Nephron (organoid): ENCODE data around the gene TGM3.

Experiments used
- H3K27ac Mint-ChIP-seq, 3 experiments: 2 replicates each; pipeline ENCODE4 v1.8.0; 2020; ENCODE audit warnings: mixed read lengths in 3 of 3, mild to moderate bottlenecking in 2 of 3, moderate library complexity in 1 of 3
- H3K27me3 Mint-ChIP-seq: 2 replicates; pipeline ENCODE4 v1.8.0; 2021; ENCODE audit warnings: low read depth, mild to moderate bottlenecking, moderate library complexity, mixed read lengths
- H3K36me3 Mint-ChIP-seq: 2 replicates; pipeline ENCODE4 v1.8.0; 2020; ENCODE audit warnings: low read depth, mixed read lengths
- H3K4me1 Mint-ChIP-seq: 2 replicates; pipeline ENCODE4 v1.8.0; 2020; ENCODE audit warnings: mixed read lengths
- H3K4me3 Mint-ChIP-seq, 3 experiments: 2 replicates each; pipeline ENCODE4 v1.8.0; 2020; ENCODE audit warnings: mild to moderate bottlenecking in 3 of 3, mixed read lengths in 3 of 3, moderate library complexity in 2 of 3
- H3K9me3 Mint-ChIP-seq: 2 replicates; pipeline ENCODE4 v1.8.0; 2020; ENCODE audit warnings: mixed read lengths
- TF ChIP-seq, protein P1 (sequence below), 3 experiments: fragments of 200-600 bp; sonication (generic); IDR thresholded peaks; one replicate each; pipeline ENCODE4 v1.5.0; 2021; ENCODE audit warnings: antibody characterized with exemption in 3 of 3; ENCODE audit not compliant: unreplicated experiment in 3 of 3

Gene TGM3

DNA sequence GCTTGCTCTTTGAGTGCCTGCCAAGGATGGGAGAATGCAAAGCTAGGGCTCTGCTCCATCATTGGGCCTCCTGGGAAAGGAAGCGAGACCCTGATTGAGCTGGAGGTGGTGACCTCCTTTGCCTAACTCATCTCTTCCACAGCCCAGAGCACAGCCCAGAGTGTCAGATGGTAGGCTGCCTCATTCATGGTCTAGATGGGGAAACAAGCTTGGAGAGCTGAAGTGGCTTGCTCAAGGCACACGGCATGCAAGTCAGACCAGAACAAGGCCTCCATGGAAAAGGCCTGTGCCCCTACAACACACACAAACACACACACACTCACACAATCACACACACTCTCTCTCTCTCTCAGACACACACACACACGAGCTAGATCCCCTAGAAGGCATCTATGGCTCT lies 17.5 kb downstream of the TGM3 start:
- Mint-ChIP-seq H3K9me3 (no peaks in the 10 kb centered on the region), H3K4me1 (no peaks in the 10 kb centered on the region), H3K4me3 (no peak overlapping the region), H3K36me3 (no peaks in the 10 kb centered on the region), H3K27me3 (no peaks in the 10 kb centered on the region), H3K27ac (no peak overlapping the region)
- TF ChIP-seq, protein P1, sequence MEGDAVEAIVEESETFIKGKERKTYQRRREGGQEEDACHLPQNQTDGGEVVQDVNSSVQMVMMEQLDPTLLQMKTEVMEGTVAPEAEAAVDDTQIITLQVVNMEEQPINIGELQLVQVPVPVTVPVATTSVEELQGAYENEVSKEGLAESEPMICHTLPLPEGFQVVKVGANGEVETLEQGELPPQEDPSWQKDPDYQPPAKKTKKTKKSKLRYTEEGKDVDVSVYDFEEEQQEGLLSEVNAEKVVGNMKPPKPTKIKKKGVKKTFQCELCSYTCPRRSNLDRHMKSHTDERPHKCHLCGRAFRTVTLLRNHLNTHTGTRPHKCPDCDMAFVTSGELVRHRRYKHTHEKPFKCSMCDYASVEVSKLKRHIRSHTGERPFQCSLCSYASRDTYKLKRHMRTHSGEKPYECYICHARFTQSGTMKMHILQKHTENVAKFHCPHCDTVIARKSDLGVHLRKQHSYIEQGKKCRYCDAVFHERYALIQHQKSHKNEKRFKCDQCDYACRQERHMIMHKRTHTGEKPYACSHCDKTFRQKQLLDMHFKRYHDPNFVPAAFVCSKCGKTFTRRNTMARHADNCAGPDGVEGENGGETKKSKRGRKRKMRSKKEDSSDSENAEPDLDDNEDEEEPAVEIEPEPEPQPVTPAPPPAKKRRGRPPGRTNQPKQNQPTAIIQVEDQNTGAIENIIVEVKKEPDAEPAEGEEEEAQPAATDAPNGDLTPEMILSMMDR (IDR thresholded peaks at IDR 0.05; ENCODE audit: unreplicated experiment in 3 of 3): no peak

DNA sequence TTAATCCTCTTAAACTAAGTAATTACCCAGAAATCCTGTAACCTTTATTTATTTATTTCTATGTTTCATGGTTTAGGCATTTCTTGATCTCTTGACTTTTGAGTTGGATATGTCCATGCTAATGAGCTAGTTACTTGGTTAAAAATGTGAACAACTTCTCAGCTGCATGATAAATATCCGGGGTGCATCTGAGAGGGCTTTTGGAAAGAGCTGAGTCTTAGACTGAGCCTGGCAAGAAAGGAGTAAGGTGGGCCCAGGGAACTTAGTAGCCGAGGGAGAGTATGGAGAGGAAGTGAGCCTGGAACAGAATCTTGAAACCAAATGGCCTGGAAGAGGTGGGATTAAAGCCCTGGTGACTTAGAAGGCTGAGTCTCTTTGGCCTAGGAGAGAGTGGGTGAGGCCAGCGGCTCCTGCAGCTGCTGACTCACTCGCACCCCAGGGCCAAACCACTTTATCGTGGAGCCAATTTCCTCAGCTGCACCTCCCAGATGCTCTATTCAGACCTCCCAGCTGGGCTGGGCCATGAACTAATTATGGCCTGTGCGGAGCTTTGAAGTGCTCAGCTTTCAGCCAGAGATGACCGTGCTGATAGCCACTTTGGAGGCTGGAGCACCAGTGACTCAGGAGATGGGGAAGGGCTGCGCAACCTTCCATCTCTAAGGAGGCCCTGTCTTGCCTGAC lies 19.1 kb downstream of the TGM3 start:
- Mint-ChIP-seq H3K9me3 (no peaks in the 10 kb centered on the region), H3K4me1 (no peaks in the 10 kb centered on the region), H3K27me3 (no peaks in the 10 kb centered on the region), H3K36me3 (no peaks in the 10 kb centered on the region), H3K27ac (no peak overlapping the region), H3K4me3 (no peak overlapping the region)
- TF ChIP-seq, protein P1 (IDR thresholded peaks at IDR 0.05; ENCODE audit: unreplicated experiment in 3 of 3): no peak

DNA sequence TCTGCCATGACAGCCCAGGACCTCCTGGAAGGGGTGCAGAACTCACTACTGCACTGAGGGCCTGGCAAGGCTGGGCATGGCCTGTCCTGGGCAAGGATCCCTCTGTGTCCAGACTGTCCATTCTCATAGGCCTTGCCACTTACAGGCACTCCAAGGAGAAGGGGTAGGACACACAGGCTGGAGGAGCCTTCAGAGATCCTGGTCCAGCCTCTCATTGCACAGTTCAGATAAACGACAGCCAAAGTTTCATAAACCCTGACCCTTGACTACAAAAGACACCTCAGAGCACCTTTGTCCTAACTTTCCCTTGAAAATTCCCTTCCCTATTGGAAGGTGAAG lies 19.6 kb downstream of the TGM3 start:
- Mint-ChIP-seq H3K9me3 (no peaks in the 10 kb centered on the region), H3K27me3 (no peaks in the 10 kb centered on the region), H3K27ac (no peak overlapping the region), H3K4me1 (no peaks in the 10 kb centered on the region), H3K4me3 (no peak overlapping the region), H3K36me3 (no peaks in the 10 kb centered on the region)
- TF ChIP-seq, protein P1 (IDR thresholded peaks at IDR 0.05; ENCODE audit: unreplicated experiment in 3 of 3): no peak

DNA sequence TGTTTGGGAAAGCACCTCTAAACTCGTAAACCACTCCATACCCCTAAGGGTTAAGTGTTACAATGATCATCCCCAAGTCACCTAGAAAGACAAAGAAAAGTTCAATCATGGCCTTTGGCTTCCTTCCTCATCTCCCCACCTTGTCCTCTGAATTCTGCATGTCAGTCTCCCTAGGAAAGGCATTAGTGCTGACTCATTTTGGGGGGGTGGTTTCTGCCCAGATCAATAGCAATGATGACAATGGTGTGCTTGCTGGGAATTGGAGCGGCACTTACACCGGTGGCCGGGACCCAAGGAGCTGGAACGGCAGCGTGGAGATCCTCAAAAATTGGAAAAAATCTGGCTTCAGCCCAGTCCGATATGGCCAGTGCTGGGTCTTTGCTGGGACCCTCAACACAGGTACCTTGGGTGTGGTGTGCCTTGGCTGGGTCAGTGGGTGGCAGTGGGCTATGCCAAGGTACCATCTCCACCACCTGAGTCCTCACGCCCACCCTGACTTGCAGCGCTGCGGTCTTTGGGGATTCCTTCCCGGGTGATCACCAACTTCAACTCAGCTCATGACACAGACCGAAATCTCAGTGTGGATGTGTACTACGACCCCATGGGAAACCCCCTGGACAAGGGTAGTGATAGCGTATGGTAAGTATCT lies 21.2 kb downstream of the TGM3 start:
- Mint-ChIP-seq H3K4me1 (no peaks in the 10 kb centered on the region), H3K4me3 (no peak overlapping the region), H3K9me3 (no peaks in the 10 kb centered on the region), H3K36me3 (no peaks in the 10 kb centered on the region), H3K27ac (no peak overlapping the region), H3K27me3 (peaks cover 4% of the 10 kb centered on the region)
- TF ChIP-seq, protein P1 (IDR thresholded peaks at IDR 0.05; ENCODE audit: unreplicated experiment in 3 of 3): no peak

DNA sequence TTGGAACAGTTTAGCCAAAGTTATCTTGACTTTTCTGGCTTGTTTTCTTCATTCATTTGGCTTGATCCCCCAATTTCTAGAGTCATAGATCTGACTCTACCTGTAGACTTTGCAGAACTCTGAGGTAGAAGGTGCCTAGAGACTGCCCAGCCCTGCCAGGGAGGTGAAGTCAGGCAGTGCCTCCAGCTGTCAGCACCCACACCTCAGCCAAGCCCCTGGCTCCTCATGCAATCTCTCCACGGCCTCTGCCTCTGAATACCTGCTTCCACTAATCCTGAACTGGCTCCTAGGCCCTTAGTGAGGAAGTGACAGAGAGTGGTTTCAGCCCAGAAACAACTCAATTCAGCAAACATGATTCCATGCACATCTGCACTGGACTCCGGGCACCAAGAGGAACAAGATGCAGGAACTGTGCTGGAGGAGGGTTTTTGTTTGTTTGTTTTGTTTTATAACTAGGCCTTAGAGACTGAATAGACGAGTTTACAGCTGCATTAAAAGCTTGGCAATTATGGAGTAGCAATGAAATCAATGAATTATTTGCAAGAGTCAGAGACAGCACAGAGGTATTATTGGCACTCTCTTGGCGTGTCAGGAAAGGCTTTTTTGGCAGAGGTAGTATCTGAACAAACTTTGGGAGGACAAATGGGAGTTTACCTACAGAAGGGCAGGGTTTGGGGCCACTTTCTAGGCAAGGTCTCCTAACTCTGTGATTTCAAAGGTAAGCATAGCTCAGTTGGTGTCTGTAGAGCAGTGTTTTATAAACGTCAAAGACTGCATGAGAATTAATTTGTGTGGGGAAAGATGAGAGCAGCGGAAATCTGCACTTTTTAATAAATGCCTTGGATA lies 25.2 kb downstream of the TGM3 start:
- TF ChIP-seq, protein P1 (IDR thresholded peaks at IDR 0.05; ENCODE audit: unreplicated experiment in 3 of 3): no peak
- Mint-ChIP-seq H3K27me3 (peaks cover 4% of the 10 kb centered on the region), H3K9me3 (peaks cover 5% of the 10 kb centered on the region), H3K27ac (no peak overlapping the region), H3K4me1 (peaks cover 3% of the 10 kb centered on the region), H3K4me3 (no peak overlapping the region), H3K36me3 (no peaks in the 10 kb centered on the region)
